Measurements from ENCODE around the gene AGXT2. TPM values are rescaled to one million over a fixed set of nuclear protein-coding genes. Genes with fewer than 3 reads are reported as not detected.

Gene AGXT2
- total and polyA plus RNA-seq, 12 donors = 0.06 to 0.11 TPM; not detected in 10

DNA sequence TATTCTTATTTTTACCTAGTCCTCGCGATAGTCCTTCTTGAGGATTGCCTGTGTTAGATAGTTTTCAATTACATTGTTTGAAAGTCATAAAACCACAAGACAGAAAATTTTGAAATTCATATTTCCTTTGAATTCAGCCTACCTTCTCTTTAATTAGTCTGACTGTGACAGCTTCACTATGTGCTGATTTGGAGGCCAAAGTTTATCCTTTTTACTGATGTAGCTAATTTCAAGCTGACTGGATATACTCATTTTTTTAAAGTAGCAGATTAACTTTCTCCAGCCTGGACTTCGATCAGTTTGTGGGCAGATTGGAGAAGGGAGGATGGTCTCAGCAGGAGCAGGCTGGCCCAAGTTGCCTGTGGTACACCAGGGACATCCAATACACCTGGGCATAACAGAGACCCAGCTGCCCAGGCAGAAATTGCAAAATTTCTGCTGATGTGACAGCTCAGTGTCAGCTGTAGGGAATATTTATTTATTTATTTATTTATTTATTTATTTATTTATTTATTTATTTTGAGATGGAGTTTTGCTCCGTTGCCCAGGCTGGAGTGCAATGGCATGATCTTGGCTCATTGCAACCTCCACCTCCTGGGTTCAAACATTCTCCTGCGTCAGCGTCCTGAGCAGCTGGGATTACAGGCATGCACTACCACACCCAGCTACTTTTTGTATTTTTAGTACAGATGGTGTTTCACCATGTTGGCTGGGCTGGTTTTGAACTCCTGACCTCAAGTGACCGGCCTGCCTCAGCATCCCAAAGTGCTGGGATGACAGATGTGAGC is 24.2 kb downstream of the AGXT2 start:
- intact Hi-C loops (cut with DNase I) = no loop called here
- no peaks in the 10 kb centered on the region for H3K4me1 ChIP-seq (replicated peaks in 1 of 2)
- H3K4me3 ChIP-seq = no peak overlapping the region
- H3K27ac ChIP-seq = no peak overlapping the region
- WGBS, 4 donors = 75 to 90% (median 84%) methylated on average over 6 to 7 of the region's 7 CpGs
- no peak for TF ChIP-seq POLR2A (IDR thresholded peaks at IDR 0.05)
- H3K9me3 ChIP-seq (replicated peaks in 1 of 3) = no peaks in the 10 kb centered on the region
- DNase-seq = no peak
- no peaks in the 10 kb centered on the region for H3K36me3 ChIP-seq (replicated peaks in 1 of 2)
- H3K27me3 ChIP-seq = no peaks in the 10 kb centered on the region

DNA sequence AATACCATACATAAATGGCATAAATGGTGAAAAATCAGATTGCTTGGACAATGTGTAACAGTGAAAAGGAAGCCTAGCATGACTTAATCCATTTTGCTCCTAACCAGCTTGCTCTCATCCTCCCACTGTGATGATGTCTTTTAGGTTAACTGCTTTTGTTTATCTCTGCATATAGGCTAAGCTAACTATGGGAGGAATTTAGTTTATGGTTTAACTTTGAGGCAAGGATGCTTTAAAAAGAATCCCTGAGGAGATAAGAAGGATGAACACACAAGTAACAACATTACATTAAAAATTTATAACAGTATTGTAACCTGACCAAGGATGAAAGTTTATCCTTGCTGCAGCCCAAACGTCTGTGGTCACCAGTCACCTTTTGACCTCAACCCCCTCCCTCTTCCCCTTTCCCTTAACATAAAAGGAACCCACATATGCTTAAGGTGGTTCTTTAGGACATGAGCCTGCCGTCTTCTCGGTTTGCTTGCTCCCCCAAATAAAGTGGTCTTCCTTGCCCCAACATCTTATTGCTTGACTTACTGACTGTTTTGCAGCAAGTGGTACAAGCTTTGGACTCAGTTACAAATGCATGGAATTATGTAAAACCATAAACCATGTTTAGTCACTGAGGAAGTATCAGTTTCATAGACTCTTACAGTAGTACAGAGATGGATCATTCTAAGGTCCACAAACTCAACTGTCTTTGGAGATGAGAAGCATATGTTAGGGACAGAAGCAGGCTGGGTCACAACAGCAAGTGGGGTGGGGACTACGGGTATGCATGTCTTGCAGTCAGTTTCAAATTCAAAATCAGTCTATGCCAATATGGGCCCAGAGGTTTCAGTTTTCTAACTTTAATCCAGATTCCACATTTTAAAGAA is 31.3 kb downstream of the AGXT2 start:
- intact Hi-C loops (cut with DNase I) = no loop called here
- TF ChIP-seq, protein P1, sequence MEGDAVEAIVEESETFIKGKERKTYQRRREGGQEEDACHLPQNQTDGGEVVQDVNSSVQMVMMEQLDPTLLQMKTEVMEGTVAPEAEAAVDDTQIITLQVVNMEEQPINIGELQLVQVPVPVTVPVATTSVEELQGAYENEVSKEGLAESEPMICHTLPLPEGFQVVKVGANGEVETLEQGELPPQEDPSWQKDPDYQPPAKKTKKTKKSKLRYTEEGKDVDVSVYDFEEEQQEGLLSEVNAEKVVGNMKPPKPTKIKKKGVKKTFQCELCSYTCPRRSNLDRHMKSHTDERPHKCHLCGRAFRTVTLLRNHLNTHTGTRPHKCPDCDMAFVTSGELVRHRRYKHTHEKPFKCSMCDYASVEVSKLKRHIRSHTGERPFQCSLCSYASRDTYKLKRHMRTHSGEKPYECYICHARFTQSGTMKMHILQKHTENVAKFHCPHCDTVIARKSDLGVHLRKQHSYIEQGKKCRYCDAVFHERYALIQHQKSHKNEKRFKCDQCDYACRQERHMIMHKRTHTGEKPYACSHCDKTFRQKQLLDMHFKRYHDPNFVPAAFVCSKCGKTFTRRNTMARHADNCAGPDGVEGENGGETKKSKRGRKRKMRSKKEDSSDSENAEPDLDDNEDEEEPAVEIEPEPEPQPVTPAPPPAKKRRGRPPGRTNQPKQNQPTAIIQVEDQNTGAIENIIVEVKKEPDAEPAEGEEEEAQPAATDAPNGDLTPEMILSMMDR (IDR thresholded peaks at IDR 0.05) = no peak
- no peak for TF ChIP-seq POLR2A (IDR thresholded peaks at IDR 0.05)
- WGBS, 4 donors = 41 to 60% (median 46%) methylated on average over 4 of the region's 4 CpGs
- Histone ChIP-seq H3K36me3 (replicated peaks in 1 of 2) (no peaks in the 10 kb centered on the region), H3K4me3 (no peak overlapping the region), H3K27me3 (no peaks in the 10 kb centered on the region), H3K27ac (no peak overlapping the region), H3K9me3 (replicated peaks in 1 of 3) (no peaks in the 10 kb centered on the region), H3K4me1 (replicated peaks in 1 of 2) (no peaks in the 10 kb centered on the region)
- DNase-seq = no peak

DNA sequence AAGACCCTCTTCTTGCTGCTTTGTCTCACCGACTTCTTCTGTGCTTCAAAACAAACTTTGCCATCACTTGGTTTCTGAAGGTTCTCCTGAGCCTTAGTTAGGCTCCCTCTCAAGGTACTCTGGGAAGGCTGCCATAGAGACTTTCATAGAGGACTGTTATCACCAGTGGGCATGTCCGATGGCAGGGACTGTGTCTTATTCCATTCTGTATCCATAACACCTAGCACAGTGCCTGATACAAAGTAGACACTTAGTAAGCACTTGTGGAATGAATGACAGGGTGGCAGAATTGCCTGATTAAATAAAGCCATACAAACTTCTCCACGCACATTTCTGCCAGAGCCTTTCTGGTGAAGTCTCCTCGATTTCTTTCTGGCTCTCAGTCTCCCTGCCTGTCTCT is 32.7 kb downstream of the AGXT2 start:
- Histone ChIP-seq H3K4me3 (no peak overlapping the region), H3K4me1 (replicated peaks in 1 of 2) (no peaks in the 10 kb centered on the region), H3K36me3 (replicated peaks in 1 of 2) (no peaks in the 10 kb centered on the region), H3K27ac (no peak overlapping the region), H3K9me3 (replicated peaks in 1 of 3) (no peaks in the 10 kb centered on the region), H3K27me3 (no peaks in the 10 kb centered on the region)
- TF ChIP-seq, protein P1 (IDR thresholded peaks at IDR 0.05) = no peak
- no peak for TF ChIP-seq POLR2A (IDR thresholded peaks at IDR 0.05)
- WGBS, 4 donors = 70 to 87% (median 78%) methylated on average over 4 of the region's 4 CpGs
- intact Hi-C loops (cut with DNase I) = no loop called here
- DNase-seq = no peak

DNA sequence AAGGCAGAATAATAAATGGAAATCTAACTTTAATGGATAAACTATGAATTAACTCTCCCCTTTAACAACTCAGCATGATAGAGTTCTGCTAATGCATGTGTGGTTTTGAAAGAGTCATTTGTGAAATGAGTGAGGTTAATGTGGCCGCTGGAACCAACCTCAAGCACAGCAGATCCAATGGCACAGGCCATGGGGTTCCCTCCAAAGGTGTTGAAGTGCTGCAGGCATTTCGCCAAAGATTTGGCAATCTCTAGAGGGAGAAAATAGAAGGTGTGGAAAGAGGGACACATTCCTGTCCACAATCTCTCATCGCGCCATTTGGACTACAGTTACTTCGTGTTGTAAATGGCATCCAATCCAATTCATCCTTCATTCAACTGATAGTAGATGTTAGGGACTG is 35.0 kb downstream of the AGXT2 start:
- intact Hi-C loops (cut with DNase I) = no loop called here
- no peak overlapping the region for H3K27ac ChIP-seq
- WGBS, 4 donors = 91 to 94% (median 92%) methylated on average over 5 of the region's 5 CpGs
- DNase-seq = no peak
- no peaks in the 10 kb centered on the region for H3K27me3 ChIP-seq
- no peak for TF ChIP-seq POLR2A (IDR thresholded peaks at IDR 0.05)
- TF ChIP-seq, protein P1 (IDR thresholded peaks at IDR 0.05) = no peak
- no peaks in the 10 kb centered on the region for H3K4me1 ChIP-seq (replicated peaks in 1 of 2)
- H3K9me3 ChIP-seq (replicated peaks in 1 of 3) = no peaks in the 10 kb centered on the region
- no peaks in the 10 kb centered on the region for H3K36me3 ChIP-seq (replicated peaks in 1 of 2)
- H3K4me3 ChIP-seq = no peak overlapping the region

Measured in adrenal gland (tissue), 12 donors.